Stomach (tissue), 9 donors: ENCODE measurements around the gene LRP1B. TPM values are rescaled to one million over a fixed set of nuclear protein-coding genes. Genes with fewer than 3 reads are reported as not detected.

Experiments
- DNase-seq, 2 donors: peaks; one replicate each; pipeline versions ENCODE4 v3.0.0 to v3.0.0-alpha.2; 2013 to 2019
- H3K27ac ChIP-seq, 5 donors: fragments of 200-600 bp in 4 of 5; sonication (generic) in 4 of 5; one replicate each; pipeline ENCODE4 v1.5.1; 2013 to 2019; ENCODE audit warnings: mild to moderate bottlenecking in 1 of 5, moderate library complexity in 1 of 5
- H3K27me3 ChIP-seq, 3 donors: fragments of 200-600 bp; sonication (generic); one replicate each; pipeline ENCODE4 v1.5.1; 2017 to 2019; ENCODE audit warnings: mixed run types in 1 of 3
- H3K36me3 ChIP-seq, 4 donors: fragments of 200-600 bp; sonication (generic); 1 replicate in 3 of 4; 2 replicates in 1 of 4; pipeline ENCODE4 v1.5.1; 2016 to 2019
- H3K4me1 ChIP-seq, 4 donors: fragments of 200-600 bp; sonication (generic); one replicate each; pipeline ENCODE4 v1.5.1; 2016 to 2019
- H3K4me3 ChIP-seq, 4 donors: fragments of 200-600 bp; sonication (generic) in 3 of 4; one replicate each; pipeline ENCODE4 v1.5.1; 2016 to 2019; ENCODE audit warnings: mild to moderate bottlenecking in 1 of 4
- H3K9me3 ChIP-seq, 4 donors: fragments of 200-600 bp; sonication (generic); one replicate each; pipeline ENCODE4 v1.5.1; 2016 to 2019
- EP300 ChIP-seq: sonication (generic); formaldehyde crosslinking; IDR thresholded peaks from one replicate; pipeline ENCODE4 v1.6.1; 2017; ENCODE audit warnings: antibody characterized with exemption
- POLR2A ChIP-seq, 4 donors: fragments of 450-650 bp; IDR thresholded peaks; one replicate each; pipeline ENCODE4 v1.6.1; 2016; ENCODE audit warnings: antibody characterized with exemption in 4 of 4, control low read depth in 2 of 4, mild to moderate bottlenecking in 1 of 4, moderate library complexity in 1 of 4
- POLR2AphosphoS5 ChIP-seq, 3 donors: sonication (generic); formaldehyde crosslinking; IDR thresholded peaks; one replicate each; pipeline ENCODE4 v1.6.1; 2016; ENCODE audit warnings: antibody characterized with exemption in 3 of 3
- WGBS, 5 donors: extraction: QIAGEN DNeasy Blood & Tissue Kit in 3 of 5; methylation state at CpG; one replicate each; pipeline versions ENCODE4 v1.1.5 to v1.1.7; 2013 to 2018; 5-methylcytosine and 5-hydroxymethylcytosine counted together
- intact Hi-C: fragments of 100-400 bp; cut with DNase I; formaldehyde crosslinking; loops from one replicate; pipeline ENCODE4 v1.15.1; 2023; ENCODE audit warnings: low total_unique reads
- polyA plus RNA-seq, 3 donors: library from polyadenylated mRNA; stranded (reverse); fragments of 200-250 nt; gene quantifications; one replicate each; pipeline ENCODE4 v1.2.3, GENCODE V29; 2013
- small RNA-seq, 4 donors: library from RNA; depleted of rRNA; stranded (forward); fragments of <200 nt; gene quantifications; one replicate each; pipeline ENCODE3, GENCODE V24; 2016
- total RNA-seq, 5 donors: library from RNA; depleted of rRNA; stranded (reverse); fragments of >200 nt; gene quantifications; one replicate each; pipeline versions ENCODE4 v1.1.0 to v1.2.3, GENCODE V29; 2014 to 2016
- TF ChIP-seq, protein P1 (sequence below), 7 experiments: fragments of 450-650 bp in 4 of 7; fragments of 200-600 bp in 3 of 7; sonication (generic) in 3 of 7; IDR thresholded peaks; one replicate each; pipeline ENCODE4 v1.5.1; 2016 to 2019; ENCODE audit warnings: antibody characterized with exemption in 7 of 7, control low read depth in 2 of 7, mild to moderate bottlenecking in 1 of 7
- donor health status: healthy with polysubstance abuse.
- donor health status: Bipolar disorder and iron deficiency.
- donor health status: healthy.

LRP1B gene
- total and polyA plus RNA-seq, 8 donors = under 0.01 to 9.0 (median 0.38) TPM

DNA sequence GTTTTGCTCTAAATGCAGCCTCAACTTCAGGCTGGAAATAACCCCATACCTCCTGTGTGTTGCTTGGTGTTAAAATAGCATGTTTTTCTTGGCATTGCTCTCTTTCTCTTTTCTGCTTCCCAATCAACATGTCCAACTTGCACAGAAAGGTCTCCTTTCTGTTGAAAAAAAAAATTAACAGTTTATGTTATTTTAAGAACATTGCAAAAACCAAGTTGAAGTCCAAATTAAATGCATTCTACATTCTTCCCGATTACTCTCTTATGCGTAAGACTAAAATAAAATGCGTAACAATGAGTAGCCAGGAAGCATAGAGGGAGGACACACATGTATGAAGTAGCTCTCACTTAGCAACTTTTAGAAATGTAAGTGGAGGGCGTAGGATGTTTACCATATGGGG is 1944.5 kb downstream of the LRP1B start:
- no peak for TF ChIP-seq EP300
- TF ChIP-seq POLR2A (IDR thresholded peaks at IDR 0.05) = no peak
- intact Hi-C loops = no loop called here
- Histone ChIP-seq H3K4me3 (no peak overlapping the region), H3K27ac (no peak overlapping the region), H3K36me3 (no peaks in the 10 kb centered on the region), H3K4me1 (no peaks in the 10 kb centered on the region), H3K9me3 (no peaks in the 10 kb centered on the region), H3K27me3 (no peaks in the 10 kb centered on the region)
- no peak for DNase-seq
- 65 to 84% (median 80%) methylated on average over 4 of the region's 4 CpGs for WGBS, 5 donors

DNA sequence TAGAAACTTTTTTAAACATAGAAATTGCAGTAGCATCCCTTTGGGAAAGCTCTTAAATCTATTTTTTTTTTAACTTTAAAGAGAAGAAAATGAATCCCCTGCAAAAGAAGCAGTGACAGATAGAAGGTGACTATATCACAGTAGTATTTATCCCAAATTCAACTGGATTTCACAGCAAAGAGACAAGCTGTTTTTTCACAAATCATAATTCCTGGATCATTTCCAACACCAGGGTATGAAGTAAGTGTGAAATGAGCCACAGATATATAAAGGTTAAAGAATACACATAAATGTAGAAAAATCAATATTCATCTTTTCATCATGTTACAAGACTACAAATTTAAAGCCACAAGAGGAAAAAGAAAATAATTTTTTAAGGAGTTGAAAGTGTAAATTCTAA is 1945.7 kb downstream of the LRP1B start:
- Histone ChIP-seq H3K36me3 (no peaks in the 10 kb centered on the region), H3K4me3 (no peak overlapping the region), H3K27me3 (no peaks in the 10 kb centered on the region), H3K4me1 (no peaks in the 10 kb centered on the region), H3K27ac (no peak overlapping the region), H3K9me3 (no peaks in the 10 kb centered on the region)
- DNase-seq = no peak
- TF ChIP-seq EP300 (no peak), POLR2AphosphoS5 (IDR thresholded peaks at IDR 0.05) (no peak), POLR2A (IDR thresholded peaks at IDR 0.05) (no peak)
- TF ChIP-seq, protein P1, sequence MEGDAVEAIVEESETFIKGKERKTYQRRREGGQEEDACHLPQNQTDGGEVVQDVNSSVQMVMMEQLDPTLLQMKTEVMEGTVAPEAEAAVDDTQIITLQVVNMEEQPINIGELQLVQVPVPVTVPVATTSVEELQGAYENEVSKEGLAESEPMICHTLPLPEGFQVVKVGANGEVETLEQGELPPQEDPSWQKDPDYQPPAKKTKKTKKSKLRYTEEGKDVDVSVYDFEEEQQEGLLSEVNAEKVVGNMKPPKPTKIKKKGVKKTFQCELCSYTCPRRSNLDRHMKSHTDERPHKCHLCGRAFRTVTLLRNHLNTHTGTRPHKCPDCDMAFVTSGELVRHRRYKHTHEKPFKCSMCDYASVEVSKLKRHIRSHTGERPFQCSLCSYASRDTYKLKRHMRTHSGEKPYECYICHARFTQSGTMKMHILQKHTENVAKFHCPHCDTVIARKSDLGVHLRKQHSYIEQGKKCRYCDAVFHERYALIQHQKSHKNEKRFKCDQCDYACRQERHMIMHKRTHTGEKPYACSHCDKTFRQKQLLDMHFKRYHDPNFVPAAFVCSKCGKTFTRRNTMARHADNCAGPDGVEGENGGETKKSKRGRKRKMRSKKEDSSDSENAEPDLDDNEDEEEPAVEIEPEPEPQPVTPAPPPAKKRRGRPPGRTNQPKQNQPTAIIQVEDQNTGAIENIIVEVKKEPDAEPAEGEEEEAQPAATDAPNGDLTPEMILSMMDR (IDR thresholded peaks at IDR 0.05) = no peak
- intact Hi-C loops = no loop called here

DNA sequence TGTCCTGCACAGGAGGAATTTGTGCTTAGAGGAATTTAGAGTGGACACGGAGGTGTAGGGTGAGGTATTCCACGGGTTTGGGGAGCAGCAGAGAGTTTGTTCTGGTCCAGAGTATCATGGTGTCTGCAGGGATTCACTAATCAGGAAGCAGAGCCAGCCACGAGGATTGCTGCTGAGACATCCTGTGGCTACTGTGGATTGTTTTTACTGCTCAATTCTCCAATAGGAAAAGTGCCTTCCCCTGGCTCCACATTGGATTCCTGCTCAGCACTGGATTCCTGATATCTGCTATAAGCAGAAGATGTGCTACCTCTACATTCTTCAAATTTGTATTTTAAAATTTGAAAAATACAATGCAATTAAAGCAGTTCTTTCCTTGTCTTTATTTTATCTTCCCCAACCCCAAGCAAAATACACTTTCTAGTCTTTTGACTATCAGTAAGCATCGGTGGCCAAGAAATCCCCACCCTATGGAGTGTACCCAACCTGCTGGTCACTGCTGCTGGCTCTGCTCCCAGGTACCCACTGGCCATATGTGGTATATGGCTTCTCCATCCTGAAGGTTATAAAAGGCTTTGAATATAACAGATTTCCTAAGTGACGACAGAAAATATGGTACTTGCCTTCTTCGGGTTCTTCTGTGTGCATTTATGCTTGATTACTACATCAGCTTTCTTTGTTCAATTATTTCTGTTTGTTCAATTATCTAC is 1947.6 kb downstream of the LRP1B start:
- Histone ChIP-seq H3K27ac (no peak overlapping the region), H3K4me1 (no peaks in the 10 kb centered on the region), H3K27me3 (no peaks in the 10 kb centered on the region), H3K36me3 (no peaks in the 10 kb centered on the region), H3K9me3 (no peaks in the 10 kb centered on the region), H3K4me3 (no peak overlapping the region)
- DNase-seq = no peak
- 70 to 79% (median 76%) methylated on average over 6 of the region's 6 CpGs for WGBS, 5 donors
- intact Hi-C loops = no loop called here
- TF ChIP-seq POLR2AphosphoS5 (IDR thresholded peaks at IDR 0.05) (no peak), POLR2A (IDR thresholded peaks at IDR 0.05) (no peak), EP300 (no peak)
- TF ChIP-seq, protein P1 (IDR thresholded peaks at IDR 0.05) = no peak

Small RNAs within 50 kb of the gene (small RNA-seq; reads per million reads assigned to genes)
- gene AC068287.1 (0 reads per million in 4 donors), gene MTCO1P44 (0 reads per million in 4 donors), gene RF00019 (0 reads per million in 4 donors), gene RF02271 (0 reads per million in 4 donors), gene RNU6-904P (0 reads per million in 4 donors)
